ENCODE data around the gene IFRD1.
A peak's percentile ranks its signal among the peaks of the same experiment; 100 is the strongest.
"Not testable (repeated sequence)": the region's sequence is repeated elsewhere in the genome, so short reads cannot be mapped to it uniquely, and the experiment has no call there.

The IFRD1 gene

DNA sequence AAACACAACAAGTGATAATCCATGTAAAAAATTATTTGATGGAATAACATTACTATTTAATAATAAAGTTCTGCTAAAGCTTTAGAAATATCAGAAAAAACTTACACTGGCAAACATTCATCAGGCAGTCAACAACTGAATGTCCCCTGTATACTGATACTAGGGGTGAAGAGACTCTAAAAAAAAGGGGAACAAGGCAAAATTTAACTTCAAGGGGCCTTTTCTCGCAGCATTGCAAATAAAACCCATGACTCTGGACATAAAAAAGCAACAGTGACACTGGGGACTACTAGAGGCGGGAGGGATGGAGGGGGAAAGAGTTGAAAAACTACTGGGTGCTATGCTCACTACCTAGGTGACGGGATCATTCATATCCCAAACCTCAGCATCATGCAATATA lies 5.8 kb upstream of the IFRD1 start:
- DNase-seq (ENCODE audit: low read depth), result no peak

DNA sequence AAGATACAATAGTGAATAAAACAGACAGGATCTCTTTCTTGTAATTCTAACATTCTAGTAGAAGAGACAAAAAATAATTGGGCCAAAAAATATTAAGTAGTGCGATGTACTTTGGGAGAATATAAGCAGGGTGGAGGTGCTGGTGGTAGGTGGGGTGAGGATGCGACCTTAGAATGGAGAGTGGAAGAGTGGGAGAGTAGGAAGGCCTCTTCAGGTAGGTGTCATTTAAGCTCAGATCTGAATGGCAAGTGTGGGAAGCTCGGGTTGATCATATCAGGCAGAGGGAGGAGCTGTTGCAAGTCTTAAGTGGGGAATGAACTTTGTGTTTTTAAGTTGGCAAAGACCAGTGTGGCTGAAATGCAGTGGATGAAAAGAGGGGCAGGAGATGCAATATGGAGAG lies 3.8 kb upstream of the IFRD1 start:
- no peak for DNase-seq (ENCODE audit: low read depth)

DNA sequence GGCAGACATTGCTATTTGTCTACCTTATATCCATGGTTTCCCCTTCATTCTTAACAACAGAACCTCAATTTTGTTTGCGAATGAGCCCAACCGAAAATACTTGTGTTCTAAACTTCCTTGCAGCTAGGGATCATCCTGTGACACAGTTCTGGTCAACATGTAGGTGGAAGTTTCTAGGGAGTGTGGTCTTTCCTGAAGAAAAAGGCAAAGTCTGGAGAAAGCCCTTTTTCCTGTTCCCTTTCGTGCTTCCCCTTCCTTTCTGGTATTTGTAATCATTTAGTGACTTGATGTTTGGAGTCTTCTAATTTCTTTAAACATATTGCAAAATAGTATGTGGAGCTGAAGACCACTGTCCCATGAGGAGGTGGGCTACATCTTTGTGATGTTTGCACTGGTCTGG lies 2.9 kb upstream of the IFRD1 start:
- DNase-seq (ENCODE audit: low read depth), result no peak

DNA sequence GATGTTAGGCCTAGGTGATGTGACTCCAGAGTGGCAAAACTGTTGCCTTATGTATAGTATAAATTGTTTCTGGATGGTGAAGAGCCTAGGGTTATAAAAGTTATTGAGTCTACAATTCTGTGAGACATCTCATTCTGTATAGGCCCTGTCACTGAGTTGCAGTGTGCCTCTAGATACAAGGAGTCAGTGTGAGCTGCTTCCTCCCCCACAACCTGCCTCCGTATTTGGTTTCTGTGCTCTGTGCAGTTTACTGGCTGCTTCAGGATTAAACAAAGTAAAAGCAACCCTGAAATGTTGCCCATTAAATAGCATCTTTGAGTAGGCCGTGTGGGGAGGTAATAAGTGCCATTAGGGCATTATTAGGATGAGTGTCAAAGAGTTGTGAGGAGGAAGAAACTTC lies 1.9 kb upstream of the IFRD1 start:
- DNase-seq (ENCODE audit: low read depth), result no peak

DNA sequence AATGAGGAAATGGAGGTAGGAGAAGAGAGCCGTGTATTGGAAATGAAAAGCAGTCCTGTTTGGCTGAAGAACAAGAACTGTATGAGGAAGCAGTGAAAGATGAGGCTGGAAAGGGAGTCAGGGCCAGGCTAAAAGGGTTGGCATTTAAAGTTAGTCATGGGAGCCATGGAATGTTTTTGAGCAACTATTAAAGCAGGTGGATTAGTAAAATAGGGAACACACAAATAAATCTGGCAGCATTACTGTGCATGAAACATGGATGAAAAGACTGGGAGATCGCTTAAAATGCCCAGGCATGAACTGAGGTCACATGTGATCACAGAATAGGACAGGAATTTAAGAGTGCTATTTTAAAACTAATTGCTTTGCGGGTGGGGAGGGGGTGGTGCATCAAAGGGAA lies 1.4 kb upstream of the IFRD1 start:
- DNase-seq (ENCODE audit: low read depth), result no peak

DNA sequence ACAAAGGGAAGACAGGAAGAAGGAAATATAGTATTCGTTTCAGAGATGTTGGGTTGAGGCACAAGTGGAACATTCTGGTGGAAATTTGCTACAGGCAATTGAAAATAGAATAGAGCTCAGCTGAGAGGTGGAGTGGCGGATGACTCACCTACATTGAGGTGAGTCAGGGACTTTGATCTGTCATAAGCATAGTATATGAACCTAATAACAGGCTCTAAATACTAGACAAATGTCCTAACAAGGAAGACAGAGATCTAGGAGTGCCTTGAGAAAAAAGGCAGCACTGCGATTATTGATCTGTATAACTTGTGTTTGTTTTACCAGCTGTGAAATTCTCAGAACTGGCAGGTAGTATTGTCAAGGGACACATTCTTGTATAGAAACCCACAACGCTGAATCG lies 907 bp upstream of the IFRD1 start:
- DNase-seq (ENCODE audit: low read depth), result no peak

DNA sequence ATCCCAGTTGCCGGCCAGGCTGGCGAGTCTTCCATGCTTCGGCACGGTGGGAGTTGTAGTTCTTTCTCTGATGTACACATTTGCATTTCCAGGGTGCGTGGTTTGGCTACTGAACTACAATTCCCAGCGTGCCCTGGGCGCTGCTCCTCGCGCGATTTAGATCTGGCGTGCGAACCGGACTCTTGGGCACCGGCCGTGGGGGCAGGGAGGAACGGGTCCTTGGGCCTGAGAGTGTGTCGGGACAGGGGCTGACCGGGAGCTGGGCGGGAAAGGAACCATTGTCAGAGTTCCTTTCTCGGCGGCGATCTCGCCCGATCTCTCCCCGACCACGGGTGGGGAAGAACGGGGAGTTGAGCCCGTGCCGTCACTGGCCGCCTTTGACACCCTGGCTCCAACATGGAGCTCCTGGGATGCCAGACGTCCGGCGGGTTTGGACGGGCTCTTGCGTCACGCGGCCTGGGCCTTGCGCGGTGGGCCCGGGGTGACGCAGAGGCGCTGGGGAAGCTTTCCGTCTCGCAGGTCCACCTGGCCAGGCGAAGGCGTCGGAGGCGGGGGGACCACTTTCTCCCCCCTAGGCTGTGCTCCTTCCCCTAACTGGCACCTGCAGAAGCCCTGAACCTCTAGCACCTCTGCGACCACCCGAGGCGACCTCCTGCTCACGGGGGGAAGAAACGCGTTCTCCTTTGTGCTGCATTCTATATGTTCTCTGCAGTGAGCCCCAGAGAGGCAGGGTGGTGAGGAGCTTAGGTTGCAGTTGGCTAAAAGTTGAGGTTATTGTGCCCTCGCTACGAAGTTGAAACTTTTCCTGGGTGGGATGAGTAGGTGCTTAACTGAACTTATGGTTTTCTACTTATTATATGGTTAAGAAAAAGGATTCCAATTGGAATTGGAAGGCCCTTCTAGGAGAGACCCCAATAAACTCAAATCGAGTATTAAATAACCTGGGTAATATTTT lies 824 bp downstream of the IFRD1 start:
- DNase-seq (ENCODE audit: low read depth), result peak; percentile 93

DNA sequence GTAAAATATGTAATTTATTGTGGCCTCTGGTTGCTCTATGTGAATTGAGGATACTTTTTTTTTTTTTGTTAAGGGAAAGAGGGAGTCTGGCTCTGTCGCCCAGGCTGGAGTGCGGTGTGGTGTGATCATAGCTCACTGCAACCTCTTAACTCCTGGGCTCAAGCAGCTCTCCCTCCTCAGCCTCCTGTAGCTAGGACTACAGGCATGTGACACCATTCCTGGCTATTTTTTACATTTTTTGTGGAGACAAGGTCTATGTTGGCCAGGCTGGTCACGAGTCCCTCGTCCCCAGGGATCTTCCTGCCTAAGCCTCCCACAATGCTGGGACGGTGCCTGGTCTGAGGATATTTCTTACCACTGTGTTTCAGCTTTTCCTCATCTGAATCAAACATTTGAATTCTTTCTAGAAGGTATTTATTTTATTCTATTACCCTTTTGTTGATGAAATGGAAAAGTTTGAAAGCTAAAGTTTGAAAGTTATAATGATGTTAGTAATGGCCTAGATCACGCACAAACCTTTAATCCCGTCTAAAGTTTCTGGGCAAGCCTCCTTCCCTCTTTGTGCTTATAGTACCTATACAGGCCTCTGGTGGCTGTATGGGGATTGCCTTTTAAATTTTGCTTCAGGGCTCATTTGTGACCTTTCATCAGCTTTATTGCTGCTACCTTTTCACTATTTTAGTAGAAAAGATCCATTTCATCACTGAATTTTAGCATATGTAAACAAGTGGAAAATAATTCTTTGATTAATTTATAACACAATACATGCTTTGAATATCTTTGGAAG lies 2.0 kb downstream of the IFRD1 start:
- no peak for DNase-seq (ENCODE audit: low read depth)

DNA sequence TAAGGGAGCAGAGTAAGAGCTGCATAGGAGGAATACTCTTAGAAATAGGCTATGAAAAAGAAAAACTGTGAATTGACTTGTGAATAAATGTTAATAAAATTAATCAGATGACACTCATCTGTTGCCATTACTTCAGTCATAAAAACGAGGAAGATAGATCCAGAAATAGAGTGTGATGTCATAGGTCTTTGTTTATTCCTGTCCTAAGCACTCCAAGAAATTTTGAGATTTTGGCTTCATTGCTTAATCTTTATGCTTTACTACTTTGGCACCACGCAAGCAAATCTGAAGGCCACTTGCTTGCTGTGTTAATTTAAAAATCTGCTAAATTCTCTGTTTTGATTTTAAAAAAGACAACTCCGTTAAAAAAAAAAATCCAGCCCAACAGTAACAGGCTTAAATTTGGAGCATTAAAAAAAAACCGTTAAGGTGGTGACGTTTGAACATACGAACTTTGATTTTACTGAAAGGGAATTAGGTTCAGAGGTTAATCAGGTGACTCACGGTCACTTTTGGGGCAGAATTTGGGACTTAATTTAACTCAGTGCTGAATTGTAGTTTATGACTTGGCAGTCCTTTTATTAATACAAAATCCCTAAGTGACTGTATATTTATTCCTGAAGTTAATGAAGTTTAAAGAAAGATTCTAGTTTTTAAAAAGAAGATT lies 3.4 kb downstream of the IFRD1 start:
- DNase-seq (ENCODE audit: low read depth), result no peak

DNA sequence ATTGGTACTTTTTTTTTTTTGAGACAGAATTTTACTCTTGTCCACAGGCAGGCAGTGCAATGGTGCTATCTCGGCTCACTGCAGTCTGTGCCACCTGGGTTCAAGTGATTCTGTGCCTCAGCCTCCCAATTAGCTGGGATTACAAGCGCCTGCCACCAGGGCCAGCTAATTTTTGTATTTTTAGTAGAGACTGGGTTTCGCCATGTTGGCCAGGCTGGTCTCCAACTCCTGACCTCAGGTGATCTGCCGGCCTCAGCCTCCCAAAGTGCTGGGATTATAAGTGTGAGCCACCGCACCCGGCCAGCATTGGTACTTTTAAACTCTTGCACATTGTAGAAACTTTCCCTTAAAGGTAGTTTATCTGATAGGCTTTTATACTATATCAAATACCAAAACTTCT lies 3.9 kb downstream of the IFRD1 start:
- DNase-seq (ENCODE audit: low read depth), result not testable (repeated sequence)

DNA sequence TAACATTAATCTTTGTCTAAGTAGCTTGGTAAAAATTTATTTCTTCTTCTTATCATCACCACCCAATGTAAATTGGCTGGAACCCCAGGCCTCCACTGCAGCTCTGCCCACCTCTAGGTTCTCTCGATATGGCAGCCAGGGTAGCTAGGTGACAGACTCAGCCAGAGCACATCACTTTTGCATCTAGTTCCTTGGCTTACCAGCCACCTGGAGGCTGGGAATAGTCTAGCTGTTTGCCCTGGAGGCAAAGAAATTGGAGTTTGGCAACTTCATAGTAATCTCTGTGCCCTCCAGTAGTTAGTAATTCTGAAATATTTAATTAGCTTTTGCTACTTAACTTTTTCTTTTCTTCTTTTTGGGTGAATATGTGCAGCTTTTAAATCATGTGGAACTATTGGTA lies 9.4 kb downstream of the IFRD1 start:
- no peak for DNase-seq (ENCODE audit: low read depth)

DNA sequence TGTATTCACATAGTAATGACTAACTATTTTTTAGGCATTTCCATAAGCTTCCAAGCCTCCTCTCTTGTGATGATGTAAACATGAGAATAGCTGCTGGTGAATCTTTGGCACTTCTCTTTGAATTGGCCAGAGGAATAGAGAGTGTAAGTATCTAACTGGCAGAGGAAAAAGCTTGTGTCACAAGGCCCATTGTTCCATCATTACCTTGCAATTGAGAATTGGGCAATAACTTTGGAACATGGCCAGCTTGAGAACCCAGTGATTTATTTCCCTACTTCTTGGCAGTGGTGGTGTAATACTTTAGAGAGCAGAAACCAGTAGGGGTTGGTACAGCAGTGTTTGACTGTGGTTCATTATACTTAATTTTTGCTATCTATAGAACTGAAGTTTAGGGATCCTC lies 12.0 kb downstream of the IFRD1 start:
- peak; percentile 57 for DNase-seq (ENCODE audit: low read depth)

DNA sequence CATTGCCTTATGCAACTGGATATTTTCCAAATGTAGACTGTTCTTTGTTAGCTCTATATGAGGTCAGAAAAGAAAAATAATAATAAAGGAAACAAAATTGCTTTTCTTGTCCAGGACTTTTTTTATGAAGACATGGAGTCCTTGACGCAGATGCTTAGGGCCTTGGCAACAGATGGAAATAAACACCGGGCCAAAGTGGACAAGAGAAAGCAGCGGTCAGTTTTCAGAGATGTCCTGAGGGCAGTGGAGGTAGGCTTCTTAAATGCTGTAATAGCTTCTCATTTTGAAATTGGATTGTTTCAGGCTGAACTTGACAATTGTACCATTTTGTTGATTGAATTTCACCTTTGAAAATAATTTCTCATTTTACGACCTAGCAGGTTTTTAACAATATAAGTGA lies 17.6 kb downstream of the IFRD1 start:
- no peak for DNase-seq (ENCODE audit: low read depth)

DNA sequence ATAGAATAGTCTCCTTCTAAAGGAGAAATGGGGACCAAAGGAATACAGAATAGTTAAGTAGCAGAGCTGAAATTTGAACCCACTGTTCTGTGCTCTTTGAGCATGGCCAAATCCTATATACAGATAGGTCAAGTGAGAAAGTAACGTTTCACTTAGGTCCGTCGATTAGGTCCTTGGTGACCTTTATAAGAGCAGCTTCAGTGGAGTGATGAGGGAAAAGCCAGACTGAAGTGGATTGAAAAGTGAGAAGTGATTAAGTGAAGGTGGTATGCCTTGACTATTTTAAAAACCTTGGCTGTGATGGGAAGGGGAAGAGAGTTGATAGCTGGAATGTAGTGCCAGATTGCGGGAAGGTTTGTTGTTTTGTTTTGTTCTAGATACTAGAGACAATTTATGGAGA lies 19.9 kb downstream of the IFRD1 start:
- no peak for DNase-seq (ENCODE audit: low read depth)

DNA sequence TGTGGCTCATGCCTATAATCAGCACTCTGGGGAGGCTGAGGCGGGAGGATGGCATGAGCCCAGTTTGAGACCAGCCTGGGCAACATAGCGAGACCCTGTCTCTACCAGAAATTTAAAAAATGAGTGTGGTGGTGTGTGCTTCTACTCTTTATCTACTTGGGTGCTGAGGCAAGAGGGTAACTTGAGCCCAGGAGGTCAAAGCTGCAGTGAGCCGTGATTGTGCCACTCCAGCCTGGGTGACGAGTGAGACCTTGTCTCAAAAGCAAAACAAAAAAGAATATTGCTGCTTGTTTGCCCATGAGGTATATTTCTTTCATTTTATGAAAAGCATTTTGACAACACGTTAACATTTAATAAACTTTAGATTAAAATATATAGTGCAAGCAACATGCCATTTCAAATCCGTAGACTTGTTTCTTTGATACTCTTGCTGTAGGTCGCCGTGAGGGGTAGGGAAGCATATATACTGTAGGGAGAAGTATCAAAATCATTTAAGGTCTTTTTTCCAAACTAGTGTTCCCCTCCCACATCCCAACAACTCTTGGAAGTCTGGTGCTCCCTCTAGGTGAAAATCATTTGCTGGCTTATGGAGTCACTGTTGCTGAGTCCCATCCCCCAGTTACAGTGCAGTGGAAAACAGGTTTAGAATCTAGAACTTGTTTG lies 26.3 kb downstream of the IFRD1 start:
- DNase-seq (ENCODE audit: low read depth), result no peak

DNA sequence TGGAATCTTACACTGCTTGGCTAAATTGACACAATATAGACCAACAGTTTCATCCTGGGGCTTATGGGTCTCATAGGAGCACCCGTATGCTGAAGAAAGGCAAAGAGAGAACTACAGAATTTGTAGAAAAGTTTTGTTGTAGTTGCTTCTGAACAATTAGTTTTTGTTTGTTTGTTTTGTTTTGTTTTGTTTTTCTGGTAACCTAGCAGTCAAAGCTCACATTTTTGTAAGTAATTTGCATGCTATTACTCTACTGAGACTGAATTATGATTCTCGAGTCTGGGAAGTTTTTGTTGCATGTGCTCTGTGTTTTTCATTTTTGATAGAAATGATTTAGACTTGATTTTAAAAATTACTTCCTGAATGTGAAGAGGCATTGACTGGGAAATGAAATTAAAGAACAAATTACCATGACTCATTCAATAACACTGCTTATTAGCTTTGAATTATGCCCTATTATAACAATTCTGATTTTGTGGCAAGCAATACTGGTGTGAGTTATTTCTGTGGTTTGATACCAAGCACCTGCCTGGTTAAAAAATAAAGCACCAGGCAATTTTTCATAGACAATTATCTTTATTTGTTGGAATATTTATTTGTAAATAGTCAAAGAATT lies 31.0 kb downstream of the IFRD1 start:
- DNase-seq (ENCODE audit: low read depth), result no peak

DNA sequence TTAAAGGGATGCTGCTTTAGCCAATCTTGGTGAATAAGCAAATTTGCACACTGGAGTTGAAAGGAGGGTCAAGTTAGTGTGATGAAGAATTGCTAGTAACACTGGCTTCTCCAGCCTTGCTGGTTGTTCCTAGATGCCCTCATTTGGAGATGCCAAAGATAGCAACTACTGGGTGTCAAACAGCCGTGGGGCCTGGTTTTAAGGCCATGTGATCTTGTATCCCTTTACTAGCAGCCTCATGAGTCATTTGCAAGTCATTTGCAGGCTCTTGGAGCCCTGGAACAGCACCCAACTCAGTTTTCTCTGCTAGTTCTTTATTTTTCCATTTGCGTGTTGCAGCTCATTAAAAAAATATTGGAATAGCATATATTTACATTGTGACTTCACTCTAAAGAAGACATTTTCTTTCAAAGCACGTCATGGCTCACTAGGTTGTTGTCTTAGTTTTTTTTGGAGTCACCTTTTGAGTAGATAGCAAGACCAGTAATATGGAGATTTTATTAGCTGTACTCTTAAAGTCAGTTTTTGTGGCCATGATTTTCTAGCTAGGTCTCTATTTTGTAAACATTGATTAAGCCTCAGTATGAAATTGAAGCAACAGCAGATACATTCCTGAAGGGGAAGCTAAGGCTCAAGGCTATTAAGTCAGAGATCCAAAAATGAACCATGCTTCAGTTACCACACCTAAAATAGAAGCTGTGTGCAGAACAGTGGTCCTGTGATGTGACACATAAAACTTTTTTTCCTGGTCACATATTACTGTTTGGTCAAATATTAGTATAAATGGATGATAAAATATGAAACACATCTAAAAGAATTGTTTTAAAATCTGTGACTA lies 31.8 kb downstream of the IFRD1 start:
- peak; percentile 74 for DNase-seq (ENCODE audit: low read depth)

DNA sequence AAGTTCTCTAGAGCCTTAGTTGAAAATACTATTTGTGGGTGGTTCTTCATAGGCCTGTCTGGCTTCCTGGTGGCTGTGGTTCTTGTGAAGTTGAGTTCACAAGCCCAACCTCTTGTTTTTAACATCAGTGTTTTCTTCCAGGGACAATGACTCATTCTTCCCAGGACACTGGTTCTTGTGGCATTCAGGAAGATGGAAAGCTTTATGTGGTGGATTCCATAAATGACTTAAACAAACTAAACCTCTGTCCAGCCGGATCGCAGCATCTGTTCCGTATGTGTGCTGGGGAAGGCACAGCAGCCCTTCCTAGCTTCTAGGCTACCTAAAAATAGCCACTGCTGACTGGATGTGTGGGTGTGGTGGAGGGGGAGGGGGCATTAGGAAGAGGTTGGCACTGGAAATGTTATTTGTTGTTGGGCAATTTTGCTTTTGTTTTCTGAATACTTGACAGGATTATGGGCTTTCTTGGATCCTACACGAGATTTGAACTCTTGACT lies 34.5 kb downstream of the IFRD1 start:
- peak; percentile 94 for DNase-seq (ENCODE audit: low read depth)

DNA sequence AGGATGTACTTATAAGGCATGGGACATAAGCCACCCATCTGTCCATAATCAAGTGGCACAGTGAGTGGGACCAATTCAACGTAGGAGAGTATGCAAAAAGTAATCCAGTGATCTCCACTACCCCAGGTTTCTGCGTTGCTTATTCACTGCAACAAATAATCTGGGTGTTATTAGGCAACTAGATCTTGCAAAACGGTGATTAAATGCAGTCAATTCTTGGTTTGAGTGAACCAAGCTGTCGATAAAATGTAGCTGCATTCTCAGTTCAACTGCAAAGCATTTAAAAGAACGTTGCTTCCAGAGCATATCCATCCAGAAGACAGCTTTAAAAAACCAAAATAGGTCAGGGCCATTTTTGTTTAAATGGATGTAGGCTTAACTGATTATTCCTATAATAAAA lies 35.5 kb downstream of the IFRD1 start:
- DNase-seq (ENCODE audit: low read depth), result no peak

DNA sequence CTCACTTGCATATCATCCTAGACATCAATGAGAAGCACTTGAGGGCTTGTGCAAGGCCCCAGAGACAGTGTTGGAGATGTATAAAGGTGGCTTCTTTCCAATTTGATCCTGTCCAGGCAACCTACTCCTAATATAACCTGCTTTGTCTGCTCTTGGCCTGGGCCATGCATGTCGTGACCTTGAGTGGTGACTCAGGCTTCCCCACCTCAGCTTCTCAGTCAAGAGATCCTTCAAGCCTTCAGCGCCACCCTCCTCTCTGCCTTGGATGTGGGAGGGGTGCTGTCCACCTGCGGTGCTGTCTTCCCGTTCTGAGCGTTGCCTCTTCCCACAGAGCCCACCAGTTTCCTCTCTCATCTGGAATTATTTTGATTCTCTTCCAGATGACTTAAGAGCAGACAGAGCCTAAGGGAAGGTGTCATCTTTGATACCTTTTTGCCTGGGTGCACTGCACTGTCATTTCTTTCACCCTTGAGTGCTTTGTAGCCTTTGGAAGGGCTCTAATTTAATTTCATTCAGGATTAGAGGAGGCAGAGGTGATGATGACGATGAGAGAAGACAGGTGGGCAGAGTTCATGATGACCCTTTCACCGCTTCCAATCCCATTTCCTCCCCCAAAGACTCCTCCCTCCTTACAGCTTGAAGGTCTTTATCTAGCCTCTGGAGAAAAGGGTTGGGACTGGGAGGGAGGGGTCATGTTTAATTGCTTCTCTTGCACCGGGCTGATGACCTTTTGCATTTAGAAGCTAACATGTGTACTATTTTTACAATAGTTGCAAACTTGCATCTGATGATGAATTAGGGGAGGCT lies 37.4 kb downstream of the IFRD1 start:
- no peak for DNase-seq (ENCODE audit: low read depth)

Data from GM04504 (cell line).